Measurements from ENCODE around the gene PDE6B.

- TF ChIP-seq CTCF (conservative IDR thresholded peaks at IDR 0.05) (no peak), ZFX (IDR thresholded peaks at IDR 0.05) (no peak)
Measured at GRCh38 chr4:628821-629635, 3.7 kb downstream of the PDE6B start.

Data from C4-2B (cell line).